ENCODE measurements around the gene DST.

Gene DST

GRCh38 chr6:56593801-56594318 lies 48.8 kb downstream of the DST start:
- peaks cover 81% of the 10 kb centered on the region for H3K36me3 ChIP-seq (ENCODE audit: insufficient read depth, low read length)
- H3K4me3 ChIP-seq (ENCODE audit: low read length) = no peak overlapping the region

GRCh38 chr6:56582236-56582635 lies 60.5 kb downstream of the DST start:
- Histone ChIP-seq H3K4me3 (ENCODE audit: low read length) (no peak overlapping the region), H3K36me3 (ENCODE audit: insufficient read depth, low read length) (peaks cover 40% of the 10 kb centered on the region), H3K4me2 (ENCODE audit: low read length) (no peak overlapping the region), H3K4me1 (ENCODE audit: control insufficient read depth, insufficient read depth, low read length) (peaks cover 15% of the 10 kb centered on the region), H3K9me3 (replicated peaks; ENCODE audit: low read length) (no peaks in the 10 kb centered on the region), H3K9ac (ENCODE audit: low read depth, low read length) (no peak overlapping the region), H3K27me3 (ENCODE audit: control insufficient read depth, insufficient read depth, low read length) (no peaks in the 10 kb centered on the region)

More at GRCh38 chr6:56593801-56594318, 48.8 kb downstream of the DST start:
- H3K4me2 ChIP-seq (ENCODE audit: low read length) = no peak overlapping the region
- no peak overlapping the region for H3K9ac ChIP-seq (ENCODE audit: low read depth, low read length)
- no peaks in the 10 kb centered on the region for H3K9me3 ChIP-seq (replicated peaks; ENCODE audit: low read length)
- no peaks in the 10 kb centered on the region for H3K4me1 ChIP-seq (ENCODE audit: control insufficient read depth, insufficient read depth, low read length)
- H3K27me3 ChIP-seq (ENCODE audit: control insufficient read depth, insufficient read depth, low read length) = no peaks in the 10 kb centered on the region

GRCh38 chr6:56581296-56581925 lies 61.3 kb downstream of the DST start:
- Histone ChIP-seq H3K4me3 (ENCODE audit: low read length) (no peak overlapping the region), H3K36me3 (ENCODE audit: insufficient read depth, low read length) (peaks cover 48% of the 10 kb centered on the region), H3K9ac (ENCODE audit: low read depth, low read length) (no peak overlapping the region), H3K4me2 (ENCODE audit: low read length) (no peak overlapping the region), H3K9me3 (replicated peaks; ENCODE audit: low read length) (no peaks in the 10 kb centered on the region), H3K4me1 (ENCODE audit: control insufficient read depth, insufficient read depth, low read length) (peaks cover 15% of the 10 kb centered on the region), H3K27me3 (ENCODE audit: control insufficient read depth, insufficient read depth, low read length) (no peaks in the 10 kb centered on the region)

- Histone ChIP-seq H3K9ac (ENCODE audit: low read depth, low read length) (no peak overlapping the region), H3K36me3 (ENCODE audit: insufficient read depth, low read length) (peaks cover 59% of the 10 kb centered on the region), H3K4me2 (ENCODE audit: low read length) (no peak overlapping the region), H3K4me3 (ENCODE audit: low read length) (no peak overlapping the region), H3K9me3 (replicated peaks; ENCODE audit: low read length) (no peaks in the 10 kb centered on the region), H3K27me3 (ENCODE audit: control insufficient read depth, insufficient read depth, low read length) (no peaks in the 10 kb centered on the region), H3K4me1 (ENCODE audit: control insufficient read depth, insufficient read depth, low read length) (peaks cover 15% of the 10 kb centered on the region)
These were observed 62.4 kb downstream of the DST start for GRCh38 chr6:56580271-56580670.

GRCh38 chr6:56579155-56579851 lies 63.4 kb downstream of the DST start:
- Histone ChIP-seq H3K9me3 (replicated peaks; ENCODE audit: low read length) (no peaks in the 10 kb centered on the region), H3K4me2 (ENCODE audit: low read length) (no peak overlapping the region), H3K36me3 (ENCODE audit: insufficient read depth, low read length) (peaks cover 64% of the 10 kb centered on the region), H3K9ac (ENCODE audit: low read depth, low read length) (no peak overlapping the region), H3K4me3 (ENCODE audit: low read length) (no peak overlapping the region), H3K27me3 (ENCODE audit: control insufficient read depth, insufficient read depth, low read length) (no peaks in the 10 kb centered on the region), H3K4me1 (ENCODE audit: control insufficient read depth, insufficient read depth, low read length) (peaks cover 15% of the 10 kb centered on the region)

GRCh38 chr6:56575736-56576135 lies 67.0 kb downstream of the DST start:
- H3K4me2 ChIP-seq (ENCODE audit: low read length) = no peak overlapping the region
- H3K36me3 ChIP-seq (ENCODE audit: insufficient read depth, low read length) = peaks cover 77% of the 10 kb centered on the region
- no peaks in the 10 kb centered on the region for H3K9me3 ChIP-seq (replicated peaks; ENCODE audit: low read length)
- no peak overlapping the region for H3K9ac ChIP-seq (ENCODE audit: low read depth, low read length)
- H3K27me3 ChIP-seq (ENCODE audit: control insufficient read depth, insufficient read depth, low read length) = no peaks in the 10 kb centered on the region
- no peak overlapping the region for H3K4me3 ChIP-seq (ENCODE audit: low read length)
- H3K4me1 ChIP-seq (ENCODE audit: control insufficient read depth, insufficient read depth, low read length) = peaks cover 15% of the 10 kb centered on the region

- Histone ChIP-seq H3K9ac (ENCODE audit: low read depth, low read length) (no peak overlapping the region), H3K4me3 (ENCODE audit: low read length) (no peak overlapping the region), H3K9me3 (replicated peaks; ENCODE audit: low read length) (no peaks in the 10 kb centered on the region), H3K27me3 (ENCODE audit: control insufficient read depth, insufficient read depth, low read length) (no peaks in the 10 kb centered on the region), H3K4me1 (ENCODE audit: control insufficient read depth, insufficient read depth, low read length) (peaks cover 5% of the 10 kb centered on the region), H3K36me3 (ENCODE audit: insufficient read depth, low read length) (peaks cover 84% of the 10 kb centered on the region), H3K4me2 (ENCODE audit: low read length) (no peak overlapping the region)
These were observed 68.4 kb downstream of the DST start for GRCh38 chr6:56574292-56574691.

- Histone ChIP-seq H3K9ac (ENCODE audit: low read depth, low read length) (no peak overlapping the region), H3K4me1 (ENCODE audit: control insufficient read depth, insufficient read depth, low read length) (no peaks in the 10 kb centered on the region), H3K27me3 (ENCODE audit: control insufficient read depth, insufficient read depth, low read length) (no peaks in the 10 kb centered on the region), H3K36me3 (ENCODE audit: insufficient read depth, low read length) (peaks cover 81% of the 10 kb centered on the region), H3K9me3 (replicated peaks; ENCODE audit: low read length) (no peaks in the 10 kb centered on the region), H3K4me2 (ENCODE audit: low read length) (no peak overlapping the region), H3K4me3 (ENCODE audit: low read length) (no peak overlapping the region)
These were observed 69.1 kb downstream of the DST start for GRCh38 chr6:56573624-56574023.

GRCh38 chr6:56572788-56573471 lies 69.8 kb downstream of the DST start:
- Histone ChIP-seq H3K4me1 (ENCODE audit: control insufficient read depth, insufficient read depth, low read length) (no peaks in the 10 kb centered on the region), H3K36me3 (ENCODE audit: insufficient read depth, low read length) (peaks cover 82% of the 10 kb centered on the region), H3K27me3 (ENCODE audit: control insufficient read depth, insufficient read depth, low read length) (no peaks in the 10 kb centered on the region), H3K4me3 (ENCODE audit: low read length) (no peak overlapping the region), H3K9me3 (replicated peaks; ENCODE audit: low read length) (no peaks in the 10 kb centered on the region), H3K9ac (ENCODE audit: low read depth, low read length) (no peak overlapping the region), H3K4me2 (ENCODE audit: low read length) (no peak overlapping the region)

- Histone ChIP-seq H3K9ac (ENCODE audit: low read depth, low read length) (no peak overlapping the region), H3K9me3 (replicated peaks; ENCODE audit: low read length) (no peaks in the 10 kb centered on the region), H3K36me3 (ENCODE audit: insufficient read depth, low read length) (peaks cover 82% of the 10 kb centered on the region), H3K4me1 (ENCODE audit: control insufficient read depth, insufficient read depth, low read length) (no peaks in the 10 kb centered on the region), H3K4me2 (ENCODE audit: low read length) (no peak overlapping the region), H3K27me3 (ENCODE audit: control insufficient read depth, insufficient read depth, low read length) (no peaks in the 10 kb centered on the region), H3K4me3 (ENCODE audit: low read length) (no peak overlapping the region)
These were observed 71.1 kb downstream of the DST start for GRCh38 chr6:56571605-56572004.

- H3K9me3 ChIP-seq (replicated peaks; ENCODE audit: low read length) = no peaks in the 10 kb centered on the region
- no peaks in the 10 kb centered on the region for H3K27me3 ChIP-seq (ENCODE audit: control insufficient read depth, insufficient read depth, low read length)
- H3K4me3 ChIP-seq (ENCODE audit: low read length) = no peak overlapping the region
- no peak overlapping the region for H3K9ac ChIP-seq (ENCODE audit: low read depth, low read length)
- H3K36me3 ChIP-seq (ENCODE audit: insufficient read depth, low read length) = peaks cover 82% of the 10 kb centered on the region
- no peaks in the 10 kb centered on the region for H3K4me1 ChIP-seq (ENCODE audit: control insufficient read depth, insufficient read depth, low read length)
- no peak overlapping the region for H3K4me2 ChIP-seq (ENCODE audit: low read length)
These were observed 72.0 kb downstream of the DST start for GRCh38 chr6:56570413-56571359.

All from skeletal muscle satellite cell (primary cell).